Omental fat pad (tissue), 4 donors: ENCODE data around the gene SLC5A12. TPM values are rescaled to one million over a fixed set of nuclear protein-coding genes. Genes with fewer than 3 reads are reported as not detected.

Source experiments
- ATAC-seq: fragments of 150-250 bp; one replicate; pipeline ENCODE4 v1.9.1; 2016; ENCODE audit warnings: mild to moderate bottlenecking, moderate library complexity; ENCODE audit not compliant: low FRiP score
- DNase-seq: peaks from one replicate; pipeline ENCODE4 v3.0.0-alpha.2; 2019; ENCODE audit warnings: low spot score
- total RNA-seq, 4 donors: library from RNA; depleted of rRNA; stranded (reverse); fragments of >200 nt; gene quantifications; one replicate each; pipeline ENCODE4 v1.1.0, GENCODE V29; 2016
- TF ChIP-seq, protein P1 (sequence below), 3 donors: fragments of 450-650 bp; IDR thresholded peaks; one replicate each; pipeline ENCODE4 v1.5.1; 2016 to 2017; ENCODE audit warnings: antibody characterized with exemption in 3 of 3, mild to moderate bottlenecking in 3 of 3, moderate library complexity in 2 of 3

The SLC5A12 gene
- total RNA-seq, 4 donors from 2014 or later = not detected

DNA sequence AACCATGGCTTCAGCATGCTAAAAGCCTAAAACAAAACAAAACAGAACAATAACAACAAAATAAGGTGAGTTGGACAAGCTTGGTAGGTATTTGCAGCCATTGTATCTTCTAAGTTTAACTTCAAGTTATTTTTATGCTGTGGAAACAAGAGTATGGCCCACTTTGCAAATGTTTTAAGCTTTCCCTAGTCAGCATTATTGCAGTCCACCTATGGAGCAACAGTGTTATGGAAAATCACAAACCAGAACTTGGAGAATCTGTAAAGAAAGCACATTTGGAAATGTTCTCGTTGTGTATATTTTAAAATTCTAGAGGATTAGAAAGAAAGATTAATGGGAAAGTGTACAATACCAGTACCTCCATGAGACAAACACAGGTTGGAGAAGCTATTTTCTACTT lies 7.4 kb upstream of the SLC5A12 start:
- ATAC-seq = no peak
- DNase-seq = no peak
- TF ChIP-seq, protein P1, sequence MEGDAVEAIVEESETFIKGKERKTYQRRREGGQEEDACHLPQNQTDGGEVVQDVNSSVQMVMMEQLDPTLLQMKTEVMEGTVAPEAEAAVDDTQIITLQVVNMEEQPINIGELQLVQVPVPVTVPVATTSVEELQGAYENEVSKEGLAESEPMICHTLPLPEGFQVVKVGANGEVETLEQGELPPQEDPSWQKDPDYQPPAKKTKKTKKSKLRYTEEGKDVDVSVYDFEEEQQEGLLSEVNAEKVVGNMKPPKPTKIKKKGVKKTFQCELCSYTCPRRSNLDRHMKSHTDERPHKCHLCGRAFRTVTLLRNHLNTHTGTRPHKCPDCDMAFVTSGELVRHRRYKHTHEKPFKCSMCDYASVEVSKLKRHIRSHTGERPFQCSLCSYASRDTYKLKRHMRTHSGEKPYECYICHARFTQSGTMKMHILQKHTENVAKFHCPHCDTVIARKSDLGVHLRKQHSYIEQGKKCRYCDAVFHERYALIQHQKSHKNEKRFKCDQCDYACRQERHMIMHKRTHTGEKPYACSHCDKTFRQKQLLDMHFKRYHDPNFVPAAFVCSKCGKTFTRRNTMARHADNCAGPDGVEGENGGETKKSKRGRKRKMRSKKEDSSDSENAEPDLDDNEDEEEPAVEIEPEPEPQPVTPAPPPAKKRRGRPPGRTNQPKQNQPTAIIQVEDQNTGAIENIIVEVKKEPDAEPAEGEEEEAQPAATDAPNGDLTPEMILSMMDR (IDR thresholded peaks at IDR 0.05) = no peak

DNA sequence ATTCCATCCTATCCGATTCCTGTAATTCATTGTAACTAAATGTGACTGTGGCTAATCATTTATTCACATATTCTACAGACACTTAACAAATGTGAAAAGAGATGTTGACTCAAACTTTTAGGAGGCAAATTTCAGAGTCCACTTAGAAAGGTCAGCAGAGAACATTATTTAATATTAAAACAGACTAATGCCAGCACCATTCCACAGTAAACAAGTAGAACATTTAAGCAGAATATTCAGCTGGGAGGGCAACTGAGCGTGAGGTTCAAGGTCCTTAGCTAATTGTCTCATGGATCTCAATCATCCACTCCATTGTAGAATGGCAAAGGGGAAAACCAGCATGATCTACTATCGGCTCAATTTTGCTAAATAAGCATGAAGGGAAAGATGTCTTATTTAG lies 5.1 kb upstream of the SLC5A12 start:
- ATAC-seq (no peak), DNase-seq (no peak)
- TF ChIP-seq, protein P1 (IDR thresholded peaks at IDR 0.05) = no peak

DNA sequence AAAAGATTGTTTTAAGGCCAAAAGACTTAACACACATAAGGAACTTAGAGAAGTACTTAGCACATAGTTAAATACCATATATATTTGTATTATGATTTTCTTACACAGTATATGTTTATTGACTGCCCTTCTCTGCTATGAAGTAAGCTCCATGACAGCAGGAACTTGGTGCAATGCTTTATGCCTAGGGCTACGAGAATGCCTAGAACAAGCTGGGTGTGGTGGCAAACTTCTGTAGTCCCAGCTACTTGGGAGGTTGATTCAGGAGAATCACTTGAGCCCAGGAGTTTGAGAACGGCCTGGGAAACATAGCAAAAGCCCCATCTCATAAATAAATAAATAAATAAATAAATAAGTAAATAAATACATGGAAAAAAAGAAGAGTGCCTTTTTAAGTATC lies 1.9 kb downstream of the SLC5A12 start:
- ATAC-seq = no peak
- DNase-seq = no peak
- TF ChIP-seq, protein P1 (IDR thresholded peaks at IDR 0.05) = no peak

DNA sequence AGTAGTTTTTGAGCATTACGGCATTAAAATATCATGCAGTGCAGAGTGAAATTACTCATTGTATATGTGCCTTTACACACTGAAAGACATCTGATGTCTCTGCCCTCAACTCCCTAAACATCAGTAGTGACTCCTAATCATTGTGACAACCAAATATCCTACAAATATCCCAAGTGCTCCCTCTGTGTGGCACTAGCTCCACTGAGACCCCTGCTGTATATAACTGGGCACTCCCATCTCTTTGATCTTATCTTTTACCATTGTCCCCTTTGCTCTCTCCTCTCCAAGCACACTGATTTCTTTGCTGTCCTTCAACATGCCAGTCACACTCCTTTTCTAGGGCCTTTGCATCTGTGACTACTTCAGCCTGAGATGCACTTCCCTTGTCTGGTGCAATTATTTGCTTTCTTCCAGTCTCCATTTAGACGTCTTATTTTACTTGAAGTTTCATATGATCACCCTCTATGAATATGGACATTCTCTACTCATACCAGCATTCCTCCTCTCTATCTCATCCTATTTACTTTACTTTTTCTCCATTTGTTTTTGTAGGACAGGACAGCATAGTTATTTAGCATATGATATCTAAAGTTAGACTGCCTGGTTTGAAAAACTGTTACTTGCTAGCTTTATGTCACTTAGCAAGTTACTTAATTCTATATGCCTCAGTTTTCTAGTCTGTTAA lies 2.4 kb downstream of the SLC5A12 start:
- no peak for DNase-seq
- TF ChIP-seq, protein P1 (IDR thresholded peaks at IDR 0.05) = no peak
- ATAC-seq = no peak

DNA sequence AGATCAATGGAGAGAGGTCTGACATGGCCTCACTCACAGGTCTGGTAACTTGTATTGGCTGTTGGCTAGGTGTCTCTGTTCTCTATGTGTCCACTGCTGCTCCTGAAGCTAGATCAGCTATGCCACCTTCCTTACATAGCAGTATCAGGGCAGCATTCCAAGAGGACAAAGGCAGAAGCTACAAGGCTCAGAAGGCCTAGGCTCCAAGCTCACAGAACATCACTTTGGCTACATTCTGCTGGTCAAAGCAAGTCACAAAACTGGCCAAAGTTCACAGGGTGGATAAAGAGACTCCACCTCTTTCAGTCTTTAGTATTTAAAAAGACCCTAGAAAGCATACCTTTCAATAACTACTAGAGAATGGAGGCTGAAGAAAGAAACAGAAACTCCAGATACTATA lies 4.1 kb downstream of the SLC5A12 start:
- DNase-seq (no peak), ATAC-seq (no peak)
- TF ChIP-seq, protein P1 (IDR thresholded peaks at IDR 0.05) = no peak

DNA sequence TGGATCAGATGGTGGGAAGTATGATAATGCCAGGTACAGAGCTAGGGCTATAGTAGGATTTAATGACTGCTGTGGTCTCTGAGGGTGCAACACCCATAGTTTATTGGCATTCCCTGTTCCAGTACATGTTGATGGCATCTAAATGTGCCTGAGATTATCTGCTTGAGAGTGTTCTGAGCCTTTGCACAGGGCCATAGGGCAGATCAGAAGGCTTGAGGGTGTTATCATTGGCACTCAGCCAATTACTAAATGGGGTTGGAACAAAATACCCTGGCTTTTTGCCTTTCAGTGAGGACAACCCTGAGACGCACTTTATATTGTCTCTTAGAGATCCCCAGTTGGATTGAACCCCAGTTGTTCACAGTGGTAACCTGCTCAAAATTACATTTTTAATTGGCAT lies 6.7 kb downstream of the SLC5A12 start:
- DNase-seq (no peak), ATAC-seq (no peak)
- TF ChIP-seq, protein P1 (IDR thresholded peaks at IDR 0.05) = no peak

DNA sequence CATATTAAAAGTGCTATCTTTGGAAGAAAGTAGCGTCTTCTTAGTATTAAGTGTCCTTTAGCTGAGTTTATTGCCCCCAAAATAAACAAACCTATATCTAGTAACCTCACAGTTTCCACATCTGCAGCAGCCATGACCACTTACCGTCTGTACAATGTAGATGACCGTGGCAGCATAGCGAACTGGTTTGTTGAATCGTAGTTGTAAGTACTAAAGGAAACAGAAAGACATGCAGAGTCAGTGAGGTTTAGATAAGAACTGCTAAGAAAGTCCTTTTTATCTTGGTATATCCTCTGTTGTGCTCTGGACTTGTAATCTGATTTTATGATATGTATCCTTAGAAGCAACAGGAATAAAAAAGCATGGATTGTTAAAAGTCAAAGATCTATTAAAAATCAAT lies 9.4 kb downstream of the SLC5A12 start:
- DNase-seq (no peak), ATAC-seq (no peak)
- TF ChIP-seq, protein P1 (IDR thresholded peaks at IDR 0.05) = no peak
